GM18498 (cell line): Measurements from ENCODE around the gene ALK.

Experiments
- ATAC-seq: cut with Tn5 transposase; IDR thresholded peaks from one replicate; pipeline ENCODE4 v1.9.1; 2021; ENCODE audit warnings: mild to moderate bottlenecking, moderate library complexity; ENCODE audit not compliant: unreplicated experiment

ALK gene

GRCh38 chr2:29308366-29308765, 613.0 kb downstream of the ALK start:
- no peak for ATAC-seq

GRCh38 chr2:29307519-29307918, 613.9 kb downstream of the ALK start:
- ATAC-seq, result no peak

- ATAC-seq, result no peak
Measured at GRCh38 chr2:29305762-29306161, 615.6 kb downstream of the ALK start.

- no peak for ATAC-seq
Measured at GRCh38 chr2:29304399-29305060, 616.9 kb downstream of the ALK start.

DNA sequence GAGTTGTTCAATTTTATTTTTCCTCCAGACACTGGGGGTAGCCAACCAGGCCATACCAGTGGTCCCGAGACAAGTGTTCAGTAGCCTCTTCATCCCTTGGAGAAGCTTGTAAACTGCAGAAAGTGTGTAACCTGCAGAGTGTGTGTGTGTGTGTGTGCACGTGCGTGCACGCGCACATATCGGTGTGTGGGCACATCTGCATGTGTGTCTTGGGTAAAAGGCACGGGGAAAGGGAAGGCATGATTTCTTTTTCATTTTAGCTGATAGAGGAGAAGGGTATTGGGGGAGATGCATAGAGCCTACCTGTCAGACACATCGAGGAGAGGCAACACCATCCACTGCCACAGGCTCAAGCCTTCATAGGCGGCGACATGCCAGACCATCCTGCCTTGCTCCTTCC, 624.8 kb downstream of the ALK start:
- ATAC-seq, result no peak

DNA sequence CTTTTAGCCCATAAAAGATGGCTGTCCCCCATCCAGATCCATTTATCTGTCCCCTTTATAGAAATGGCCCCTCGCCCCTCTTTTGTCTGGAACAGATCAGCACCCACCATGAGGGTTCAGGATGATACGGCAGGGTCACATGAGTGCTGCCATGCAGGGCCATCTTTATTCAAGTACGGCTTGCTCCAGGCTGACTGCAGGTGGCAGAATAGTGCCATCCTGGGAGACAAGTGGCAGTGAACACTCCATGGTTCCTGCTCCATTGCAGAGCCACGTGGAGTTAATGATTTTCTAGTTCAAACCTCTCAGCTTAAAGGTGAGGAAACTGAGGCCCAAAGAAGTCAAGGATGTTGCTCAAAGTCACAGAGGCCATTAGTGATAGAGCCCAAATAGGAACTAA, 625.5 kb downstream of the ALK start:
- ATAC-seq, result no peak

GRCh38 chr2:29293830-29294438, 627.5 kb downstream of the ALK start:
- no peak for ATAC-seq

- no peak for ATAC-seq
Measured at GRCh38 chr2:29290293-29291047, 630.9 kb downstream of the ALK start.

GRCh38 chr2:29284671-29285070, 636.7 kb downstream of the ALK start:
- ATAC-seq, result no peak

- ATAC-seq, result no peak
Measured at GRCh38 chr2:29281916-29282247, 639.5 kb downstream of the ALK start.

DNA sequence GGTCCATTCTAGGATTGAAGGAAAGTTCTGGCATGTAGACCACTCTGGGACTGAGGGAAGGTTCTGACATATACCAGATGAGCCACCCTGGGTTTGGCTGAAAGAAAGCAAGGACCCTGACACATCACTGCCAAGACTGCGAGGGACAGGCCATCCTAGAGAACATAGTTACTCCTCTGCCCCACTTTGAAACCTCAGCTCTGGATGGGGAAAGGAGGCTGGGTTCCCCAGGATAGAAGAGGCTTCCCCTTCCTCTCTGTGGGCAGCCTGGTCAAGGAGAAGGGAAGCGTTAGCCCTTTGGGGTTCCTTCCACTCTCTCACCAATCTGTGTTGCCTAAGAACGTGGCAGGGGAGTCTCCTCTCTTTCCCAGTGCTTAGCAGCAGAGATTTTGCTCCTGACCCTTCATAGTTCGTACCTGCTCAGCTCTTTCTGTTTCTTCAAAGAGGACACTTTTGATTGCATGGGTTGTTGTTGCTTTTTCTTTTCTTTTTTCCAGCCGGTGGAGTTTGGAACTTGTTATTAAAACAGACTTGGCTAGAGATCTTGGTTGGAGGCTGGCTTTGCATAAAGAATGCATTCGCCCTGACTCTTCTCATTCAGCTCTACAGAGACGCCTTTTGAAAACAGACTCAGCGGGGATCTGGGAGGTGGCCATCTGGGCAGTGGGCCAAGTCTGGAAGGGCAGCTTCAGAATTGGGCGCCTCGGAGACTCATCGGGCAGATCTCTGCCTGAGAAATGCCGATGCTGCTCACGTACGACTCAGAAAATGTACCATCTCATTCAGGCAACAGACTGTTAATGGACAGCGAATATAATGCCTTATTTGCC, 640.1 kb downstream of the ALK start:
- ATAC-seq, result no peak

DNA sequence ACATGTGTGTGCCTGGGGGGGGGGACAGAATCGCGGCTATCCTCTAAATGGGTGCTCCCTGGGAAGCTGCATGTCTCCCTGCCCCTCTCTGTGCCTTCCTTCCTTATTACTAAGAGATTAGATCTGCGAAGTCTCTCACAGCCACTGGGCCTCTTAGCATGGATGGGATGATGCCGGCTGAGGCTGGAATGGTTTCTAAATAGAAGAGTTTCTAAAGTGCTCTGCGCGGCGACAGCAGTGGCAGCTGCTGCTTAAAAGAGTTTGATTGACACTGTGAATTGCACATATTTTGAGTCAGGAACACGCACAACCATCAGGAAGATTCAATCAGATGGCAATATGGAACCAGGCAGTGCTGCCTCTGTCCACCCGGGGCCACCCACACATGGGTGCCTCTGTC, 642.4 kb downstream of the ALK start:
- ATAC-seq, result no peak

- ATAC-seq, result no peak
Measured at GRCh38 chr2:29276151-29276550, 645.2 kb downstream of the ALK start.

GRCh38 chr2:29275186-29275585, 646.2 kb downstream of the ALK start:
- ATAC-seq, result no peak

- ATAC-seq, result no peak
Measured at GRCh38 chr2:29273685-29274611, 647.4 kb downstream of the ALK start.

GRCh38 chr2:29273004-29273684, 648.2 kb downstream of the ALK start:
- no peak for ATAC-seq

- ATAC-seq, result no peak
Measured at GRCh38 chr2:29272311-29272710, 649.1 kb downstream of the ALK start.

- ATAC-seq, result no peak
Measured at GRCh38 chr2:29270701-29271121, 650.7 kb downstream of the ALK start.

- no peak for ATAC-seq
Measured at GRCh38 chr2:29269765-29270109, 651.6 kb downstream of the ALK start.
